22Rv1 (cell line): ENCODE data around the gene UBAP1L.

Experiments used
- CTCF ChIP-seq: fragments of 450-650 bp; IDR thresholded peaks from 2 replicates; pipeline ENCODE4 v1.5.1; 2017; ENCODE audit warnings: mild to moderate bottlenecking
- ZFX ChIP-seq: fragments of 450-650 bp; IDR thresholded peaks from 2 replicates; pipeline ENCODE4 v1.6.1; 2017; ENCODE audit warnings: antibody characterized with exemption, borderline replicate concordance

- TF ChIP-seq CTCF (no peak), ZFX (no peak)
Observed at GRCh38 chr15:65051266-65051665, 63.7 kb downstream of the UBAP1L start.
